GM18907 (cell line): ENCODE measurements around the gene PCTP.

Experiments used
- ATAC-seq: cut with Tn5 transposase; IDR thresholded peaks from one replicate; pipeline ENCODE4 v1.9.1; 2021; ENCODE audit warnings: mild to moderate bottlenecking, moderate library complexity; ENCODE audit not compliant: unreplicated experiment

PCTP gene

DNA sequence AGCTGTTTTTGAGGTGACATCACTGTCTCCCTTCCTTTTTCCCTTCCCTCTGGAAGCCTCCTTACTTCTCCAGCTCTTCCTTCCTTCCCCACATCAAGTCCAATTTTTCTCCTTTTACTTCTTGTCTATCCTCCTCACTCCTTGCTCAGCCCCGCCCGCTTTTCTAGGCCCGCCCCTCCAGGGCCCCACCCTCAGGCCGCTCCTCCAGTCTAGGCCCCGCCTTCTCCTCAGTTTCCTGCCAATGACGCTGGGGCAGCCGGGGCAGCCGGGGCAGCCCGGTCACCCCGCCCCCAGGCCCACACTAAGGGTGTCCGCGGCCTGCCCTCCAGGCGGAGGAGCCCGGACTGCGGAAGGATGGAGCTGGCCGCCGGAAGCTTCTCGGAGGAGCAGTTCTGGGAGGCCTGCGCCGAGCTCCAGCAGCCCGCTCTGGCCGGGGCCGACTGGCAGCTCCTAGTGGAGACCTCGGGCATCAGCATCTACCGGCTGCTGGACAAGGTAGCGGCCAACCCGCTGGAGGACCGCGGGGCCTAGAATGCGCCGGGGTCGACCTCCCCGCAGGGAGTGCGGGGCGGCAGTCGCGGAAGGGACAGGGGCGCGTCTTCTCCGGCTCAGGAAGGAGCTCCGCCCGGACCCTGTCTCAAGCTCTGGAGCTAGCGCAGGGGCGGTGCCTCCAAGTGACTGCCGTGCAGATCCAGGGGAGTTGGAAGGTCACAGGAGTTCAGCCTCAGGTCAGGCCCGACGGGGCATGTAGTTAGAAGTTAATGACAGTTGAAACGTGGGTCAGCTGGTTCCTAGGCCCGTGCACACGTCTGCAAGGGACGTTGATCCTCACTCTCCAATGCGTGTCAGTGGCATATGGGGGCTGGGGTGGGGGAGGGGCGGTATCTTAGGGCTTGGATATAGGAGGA, at the start of gene PCTP:
Gene PCTP (plus strand): TSS at position 302 of the 908 bp plus-strand sequence. CDS start 53 bp downstream, at position 355.
- ATAC-seq: peak; percentile 99

- ATAC-seq: no peak
These were observed 48.7 kb upstream of the PCTP start for GRCh38 chr17:55702150-55702549.

- ATAC-seq: no peak
These were observed 46.5 kb upstream of the PCTP start for GRCh38 chr17:55704401-55704800.

GRCh38 chr17:55705847-55706246, 45.0 kb upstream of the PCTP start:
- peak; percentile 62 for ATAC-seq

GRCh38 chr17:55706808-55707773, 43.8 kb upstream of the PCTP start:
- no peak for ATAC-seq

DNA sequence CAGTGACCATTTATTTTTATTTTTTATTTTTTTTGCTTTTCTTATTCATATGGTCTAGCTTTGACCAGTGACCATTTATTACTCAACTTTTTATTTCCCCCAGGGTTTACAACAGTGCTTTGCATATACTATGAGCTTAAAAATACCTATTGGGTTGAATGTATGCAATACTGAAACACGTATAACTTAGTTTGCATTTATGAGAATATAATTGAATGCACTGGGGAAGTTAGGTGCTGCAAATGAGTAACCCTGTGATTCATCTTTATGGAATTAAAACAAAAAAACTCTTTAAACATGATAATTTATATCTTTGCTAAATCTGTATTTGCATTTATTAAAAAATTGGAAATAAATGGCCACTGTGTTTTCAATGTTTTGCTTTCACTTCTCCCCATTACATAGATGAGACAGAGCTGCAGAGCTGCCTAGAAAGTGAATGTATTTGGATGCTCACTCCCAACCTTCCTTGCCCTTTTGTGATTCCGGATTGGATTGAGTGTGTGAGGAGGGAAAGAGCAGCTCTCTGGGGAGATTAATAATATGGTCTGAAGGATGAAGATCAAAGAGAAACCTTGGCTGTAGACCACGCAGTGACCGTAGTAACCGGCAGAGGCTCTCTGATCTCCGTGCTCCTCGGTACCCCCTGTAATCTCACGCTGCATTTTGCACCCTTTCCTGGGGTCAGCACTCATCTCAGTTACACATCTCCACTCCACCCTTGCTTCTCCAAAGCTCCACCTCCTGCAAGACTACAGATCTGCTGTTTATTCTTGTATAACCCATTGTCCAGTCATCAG, 42.5 kb upstream of the PCTP start:
- ATAC-seq: no peak

- no peak for ATAC-seq
These were observed 41.4 kb upstream of the PCTP start for GRCh38 chr17:55709440-55709839.

GRCh38 chr17:55709984-55710383, 40.9 kb upstream of the PCTP start:
- no peak for ATAC-seq

GRCh38 chr17:55710410-55710809, 40.4 kb upstream of the PCTP start:
- ATAC-seq: no peak

DNA sequence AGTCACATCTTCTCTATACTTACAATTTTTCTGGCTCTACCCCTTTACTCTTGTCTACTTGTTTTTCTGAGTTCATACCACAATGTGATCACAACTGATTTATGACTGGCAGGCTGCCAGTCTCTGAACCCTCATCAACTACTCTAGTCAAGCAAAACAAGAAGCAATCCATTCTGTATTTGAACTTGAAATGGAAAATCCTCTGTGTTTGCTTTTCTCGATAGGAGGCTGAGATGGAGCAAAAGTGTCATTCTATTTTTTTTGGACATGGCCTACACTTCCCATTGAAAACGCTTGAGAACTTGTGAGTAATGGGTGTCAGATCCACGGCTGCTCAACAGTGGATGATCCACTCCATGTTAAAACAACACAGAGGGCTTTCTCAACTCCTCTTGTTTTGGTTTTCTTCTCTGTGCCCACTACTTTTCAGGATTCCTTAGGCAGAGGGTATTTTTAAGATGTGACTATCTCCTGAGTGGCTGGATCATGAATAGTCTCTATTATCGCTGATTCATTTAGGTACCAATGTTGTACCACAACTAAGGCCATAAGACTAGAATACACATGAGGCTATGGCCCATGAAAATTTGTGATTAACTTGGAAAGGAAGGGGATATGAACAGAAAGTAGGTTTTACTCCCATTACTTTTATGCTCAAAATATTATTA, 39.9 kb upstream of the PCTP start:
- ATAC-seq: no peak

DNA sequence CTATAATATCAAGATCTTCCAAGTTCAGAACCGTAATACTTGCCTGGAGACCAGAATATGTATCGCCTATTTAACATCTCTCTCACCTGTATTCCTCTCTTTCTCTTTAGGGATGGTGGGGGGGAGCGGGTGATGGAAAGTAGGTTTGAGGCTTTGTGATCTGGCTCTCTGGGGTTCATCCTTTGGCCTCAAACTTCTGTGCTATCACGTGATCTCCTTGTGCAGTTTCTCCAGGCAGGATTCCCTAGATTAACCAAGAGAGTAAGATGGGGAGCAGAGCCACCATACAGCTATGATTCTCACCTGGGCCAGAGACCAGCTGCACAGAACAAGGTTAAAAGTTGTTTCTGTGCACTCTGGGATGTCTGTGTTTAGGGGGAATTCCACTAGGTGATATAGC, 33.4 kb upstream of the PCTP start:
- ATAC-seq: no peak

- peak; percentile 58 for ATAC-seq
These were observed 32.7 kb upstream of the PCTP start for GRCh38 chr17:55717898-55718735.

GRCh38 chr17:55720919-55721836, 29.7 kb upstream of the PCTP start:
- ATAC-seq: no peak

DNA sequence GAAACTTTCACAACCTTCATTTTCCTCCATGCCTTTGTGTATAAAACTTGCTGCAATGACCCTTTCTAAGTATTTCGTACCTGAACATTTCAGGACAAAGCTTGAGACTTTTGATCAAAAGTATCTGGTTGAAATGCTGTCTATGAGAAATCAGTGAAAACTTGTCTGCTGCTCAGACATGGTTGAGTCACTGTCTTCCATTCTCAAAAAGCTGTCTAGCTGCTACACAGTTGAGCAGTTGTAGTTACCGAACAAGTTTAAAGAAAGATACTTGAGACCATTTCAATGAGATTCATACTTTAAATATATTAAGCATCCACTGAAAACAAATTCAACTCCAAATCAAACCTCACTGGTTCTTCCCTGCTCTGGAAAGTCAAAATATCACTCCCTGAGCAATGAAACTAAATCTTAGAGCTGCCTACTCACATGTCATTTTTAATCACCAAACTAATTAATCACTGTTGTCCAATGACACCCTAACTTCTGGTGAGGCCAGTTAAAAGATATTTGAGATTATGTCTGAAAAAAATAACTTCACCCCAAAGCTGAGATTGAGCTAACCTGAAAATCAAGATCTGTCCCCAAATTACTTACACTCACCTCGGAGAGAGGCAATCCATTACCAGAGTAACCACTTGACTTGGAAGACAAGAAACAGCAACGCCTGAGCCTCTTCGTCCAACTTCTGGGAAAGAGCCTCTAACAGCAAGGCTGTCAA, 28.7 kb upstream of the PCTP start:
- ATAC-seq: no peak

DNA sequence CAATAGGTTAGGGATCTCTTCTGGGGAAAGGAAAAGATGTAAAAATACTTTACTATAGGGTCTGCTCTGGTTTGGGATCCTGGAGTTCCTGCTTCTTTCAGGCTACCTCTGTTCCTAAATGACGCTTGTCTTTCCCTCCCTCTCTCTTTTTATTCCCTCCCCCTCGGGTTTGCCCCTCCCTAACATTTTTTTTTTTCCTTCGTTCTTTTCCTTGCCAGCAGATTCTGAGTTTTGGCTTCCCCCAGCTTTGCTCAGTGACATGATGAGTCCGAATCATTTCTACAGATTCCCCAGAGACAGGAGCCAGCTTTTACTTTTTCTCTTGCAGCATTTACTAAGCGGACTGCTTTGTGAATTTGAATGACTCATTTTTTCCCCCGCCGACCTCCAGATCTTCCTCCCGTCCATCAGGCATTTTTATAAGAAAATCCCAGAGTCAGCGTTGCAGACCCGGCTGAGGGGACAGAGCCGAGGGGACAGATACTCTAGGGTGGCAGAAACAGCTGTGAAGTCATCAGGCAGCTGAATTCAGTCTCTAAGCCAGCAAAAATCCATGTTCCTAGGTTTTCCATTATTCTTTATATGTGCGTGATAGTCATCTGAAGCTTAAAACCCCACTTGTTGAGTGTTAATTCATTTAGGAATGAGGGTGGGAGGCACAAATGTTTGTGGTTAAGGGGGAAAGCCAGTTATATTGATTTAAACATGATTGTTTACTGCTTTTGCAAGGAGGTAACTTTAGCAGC, 27.9 kb upstream of the PCTP start, which contains the start of gene TMEM100:
Gene TMEM100 (minus strand): TSS at position 123 of the 746 bp plus-strand sequence. CDS start 1,794 bp downstream, outside the sequence.
- ATAC-seq: no peak

GRCh38 chr17:55723488-55723848, 27.4 kb upstream of the PCTP start:
- ATAC-seq: no peak

GRCh38 chr17:55726440-55726839, 24.4 kb upstream of the PCTP start:
- ATAC-seq: no peak
